ENCODE measurements around the gene CIZ1.

Gene CIZ1

GRCh38 chr9:128192601-128193371 lies 1.4 kb upstream of the CIZ1 start:
- H3K4me3 ChIP-seq (ENCODE audit: control insufficient read depth, low read depth, low read length): peak overlapping the region; percentile 73
- no peak for TF ChIP-seq CTCF (conservative IDR thresholded peaks at IDR 0.05; ENCODE audit: control insufficient read depth, insufficient read depth, low read depth, low read length)
- peak; percentile 90 for DNase-seq (ENCODE audit: low read depth)

- peak overlapping the region; percentile 79 for H3K4me3 ChIP-seq (ENCODE audit: control insufficient read depth, low read depth, low read length)
- TF ChIP-seq CTCF (conservative IDR thresholded peaks at IDR 0.05; ENCODE audit: control insufficient read depth, insufficient read depth, low read depth, low read length): no peak
- DNase-seq (ENCODE audit: low read depth): no peak
Observed at GRCh38 chr9:128190516-128191405, 611 bp downstream of the CIZ1 start.

GRCh38 chr9:128190013-128190412 lies 1.4 kb downstream of the CIZ1 start:
- no peak for DNase-seq (ENCODE audit: low read depth)
- no peak for TF ChIP-seq CTCF (conservative IDR thresholded peaks at IDR 0.05; ENCODE audit: control insufficient read depth, insufficient read depth, low read depth, low read length)
- H3K4me3 ChIP-seq (ENCODE audit: control insufficient read depth, low read depth, low read length): no peak overlapping the region

GRCh38 chr9:128188209-128188608 lies 3.2 kb downstream of the CIZ1 start:
- TF ChIP-seq CTCF (conservative IDR thresholded peaks at IDR 0.05; ENCODE audit: control insufficient read depth, insufficient read depth, low read depth, low read length): no peak

GRCh38 chr9:128187361-128187760 lies 4.0 kb downstream of the CIZ1 start:
- H3K4me3 ChIP-seq (ENCODE audit: control insufficient read depth, low read depth, low read length): no peak overlapping the region
- no peak for DNase-seq (ENCODE audit: low read depth)
- no peak for TF ChIP-seq CTCF (conservative IDR thresholded peaks at IDR 0.05; ENCODE audit: control insufficient read depth, insufficient read depth, low read depth, low read length)

More at GRCh38 chr9:128188209-128188608, 3.2 kb downstream of the CIZ1 start:
- DNase-seq (ENCODE audit: low read depth): no peak
- no peak overlapping the region for H3K4me3 ChIP-seq (ENCODE audit: control insufficient read depth, low read depth, low read length)

GRCh38 chr9:128185979-128186965 lies 5.1 kb downstream of the CIZ1 start:
- no peak overlapping the region for H3K4me3 ChIP-seq (ENCODE audit: control insufficient read depth, low read depth, low read length)
- no peak for DNase-seq (ENCODE audit: low read depth)

More at GRCh38 chr9:128185979-128186965, 5.1 kb downstream of the CIZ1 start:
- TF ChIP-seq CTCF (conservative IDR thresholded peaks at IDR 0.05; ENCODE audit: control insufficient read depth, insufficient read depth, low read depth, low read length): no peak
